Lung (tissue), 12 donors: ENCODE measurements around the gene PTPN14. TPM values are rescaled to one million over a fixed set of nuclear protein-coding genes. Genes with fewer than 3 reads are reported as not detected.

Experiments
- ATAC-seq: fragments of 200-7000 bp; cut with Tn5 transposase; one replicate; pipeline ENCODE4 v1.9.1; 2020; ENCODE audit warnings: moderate number of reproducible peaks; ENCODE audit not compliant: insufficient read depth, low FRiP score
- DNase-seq, 3 donors: peaks; one replicate each; pipeline ENCODE4 v3.0.0-alpha.2; 2013 to 2017
- H3K27ac ChIP-seq, 2 donors: one replicate each; pipeline ENCODE4 v1.5.1; 2013; ENCODE audit warnings: mild to moderate bottlenecking in 2 of 2, moderate library complexity in 2 of 2, control low read depth in 1 of 2, inconsistent platforms in 1 of 2, low read depth in 1 of 2, low read length in 1 of 2
- H3K27me3 ChIP-seq, 3 donors: one replicate each; pipeline ENCODE4 v1.5.1; 2013; ENCODE audit warnings: low read length in 2 of 3; ENCODE audit not compliant: control insufficient read depth in 3 of 3, insufficient read depth in 3 of 3
- H3K36me3 ChIP-seq, 4 donors: one replicate each; pipeline ENCODE4 v1.5.1; 2013; ENCODE audit warnings: low read length in 4 of 4, mild to moderate bottlenecking in 1 of 4, moderate library complexity in 1 of 4; ENCODE audit not compliant: control insufficient read depth in 4 of 4, insufficient read depth in 4 of 4
- H3K4me1 ChIP-seq, 5 donors: one replicate each; pipeline ENCODE4 v1.5.1; 2013; ENCODE audit warnings: low read length in 5 of 5, mild to moderate bottlenecking in 2 of 5, moderate library complexity in 1 of 5; ENCODE audit not compliant: control insufficient read depth in 5 of 5, insufficient read depth in 5 of 5
- H3K4me3 ChIP-seq: one replicate; pipeline ENCODE4 v1.5.1; 2013; ENCODE audit warnings: mild to moderate bottlenecking, control low read depth, moderate library complexity
- H3K9ac ChIP-seq, 2 donors: one replicate each; pipeline ENCODE4 v1.5.1; 2013; ENCODE audit warnings: low read length in 2 of 2, control low read depth in 1 of 2; ENCODE audit not compliant: insufficient read depth in 1 of 2
- H3K9me3 ChIP-seq, 4 donors: one replicate each; pipeline ENCODE4 v1.5.1; 2013; ENCODE audit warnings: low read length in 3 of 4, mild to moderate bottlenecking in 1 of 4, moderate library complexity in 1 of 4; ENCODE audit not compliant: control insufficient read depth in 4 of 4, insufficient read depth in 3 of 4
- WGBS, 2 donors: extraction: QIAGEN DNeasy Blood & Tissue Kit; methylation state at CpG; one replicate each; pipeline ENCODE4 v1.1.7; 2013; 5-methylcytosine and 5-hydroxymethylcytosine counted together
- polyA plus RNA-seq, 2 donors: library from polyadenylated mRNA; stranded (reverse); fragments of 200-250 nt; gene quantifications; one replicate each; pipeline ENCODE4 v1.2.1, GENCODE V29; 2013
- total RNA-seq, 2 donors: library from RNA; depleted of rRNA in 1 of 2; stranded (reverse); fragments of >200 nt in 1 of 2; gene quantifications; one replicate each; pipeline ENCODE4 v1.2.1, GENCODE V29; 2014 to 2021
- TF ChIP-seq, protein P1 (sequence below): IDR thresholded peaks from 2 replicates; pipeline ENCODE4 v1.5.1; 2012; ENCODE audit warnings: mild to moderate bottlenecking; ENCODE audit errors: control extremely low read depth, extremely low read depth
- donor health status: control.
- donor health status: control.
- donor health status: Bipolar disorder and iron deficiency.
- donor health status: healthy.
- donor health status: DM: yes; HTN: yes; CAD: no.

Gene PTPN14
- total and polyA plus RNA-seq, 4 donors, result 4.4 to 43.2 (median 15.2) TPM

DNA sequence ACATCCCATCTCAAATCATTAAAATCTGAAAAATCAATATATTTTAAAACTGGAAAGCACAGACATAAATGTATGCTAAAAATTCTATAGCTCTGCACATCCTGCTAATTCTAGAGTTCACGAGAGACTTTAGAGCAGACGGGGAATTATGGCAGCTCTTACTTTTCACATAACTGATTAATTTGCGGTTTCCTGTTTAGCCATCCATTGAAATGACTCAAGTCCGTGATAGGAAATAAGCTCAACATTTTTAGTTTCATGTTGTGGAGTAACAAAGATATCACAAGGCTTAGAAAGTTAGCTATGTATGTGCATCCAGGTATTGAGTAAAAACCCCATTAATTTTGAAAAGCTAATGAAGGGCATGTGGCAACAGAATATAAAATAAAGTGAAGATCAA lies 147.2 kb downstream of the PTPN14 start:
- H3K9ac ChIP-seq, result no peak overlapping the region
- 52 to 55% methylated on average over 4 of the region's 4 CpGs for WGBS, 2 donors
- H3K4me3 ChIP-seq, result no peak overlapping the region
- H3K9me3 ChIP-seq, result no peaks in the 10 kb centered on the region
- ATAC-seq (no peak), DNase-seq (peak in 1 of 3 donors; percentile 19)
- H3K36me3 ChIP-seq, result peaks cover 0 to 8% (median under 1%) of the 10 kb centered on the region in 4 donors
- TF ChIP-seq, protein P1, sequence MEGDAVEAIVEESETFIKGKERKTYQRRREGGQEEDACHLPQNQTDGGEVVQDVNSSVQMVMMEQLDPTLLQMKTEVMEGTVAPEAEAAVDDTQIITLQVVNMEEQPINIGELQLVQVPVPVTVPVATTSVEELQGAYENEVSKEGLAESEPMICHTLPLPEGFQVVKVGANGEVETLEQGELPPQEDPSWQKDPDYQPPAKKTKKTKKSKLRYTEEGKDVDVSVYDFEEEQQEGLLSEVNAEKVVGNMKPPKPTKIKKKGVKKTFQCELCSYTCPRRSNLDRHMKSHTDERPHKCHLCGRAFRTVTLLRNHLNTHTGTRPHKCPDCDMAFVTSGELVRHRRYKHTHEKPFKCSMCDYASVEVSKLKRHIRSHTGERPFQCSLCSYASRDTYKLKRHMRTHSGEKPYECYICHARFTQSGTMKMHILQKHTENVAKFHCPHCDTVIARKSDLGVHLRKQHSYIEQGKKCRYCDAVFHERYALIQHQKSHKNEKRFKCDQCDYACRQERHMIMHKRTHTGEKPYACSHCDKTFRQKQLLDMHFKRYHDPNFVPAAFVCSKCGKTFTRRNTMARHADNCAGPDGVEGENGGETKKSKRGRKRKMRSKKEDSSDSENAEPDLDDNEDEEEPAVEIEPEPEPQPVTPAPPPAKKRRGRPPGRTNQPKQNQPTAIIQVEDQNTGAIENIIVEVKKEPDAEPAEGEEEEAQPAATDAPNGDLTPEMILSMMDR, result no peak
- H3K4me1 ChIP-seq, result peaks cover 0 to 4% (median 0%) of the 10 kb centered on the region in 5 donors
- H3K27me3 ChIP-seq, result no peaks in the 10 kb centered on the region
- H3K27ac ChIP-seq, result no peak overlapping the region

DNA sequence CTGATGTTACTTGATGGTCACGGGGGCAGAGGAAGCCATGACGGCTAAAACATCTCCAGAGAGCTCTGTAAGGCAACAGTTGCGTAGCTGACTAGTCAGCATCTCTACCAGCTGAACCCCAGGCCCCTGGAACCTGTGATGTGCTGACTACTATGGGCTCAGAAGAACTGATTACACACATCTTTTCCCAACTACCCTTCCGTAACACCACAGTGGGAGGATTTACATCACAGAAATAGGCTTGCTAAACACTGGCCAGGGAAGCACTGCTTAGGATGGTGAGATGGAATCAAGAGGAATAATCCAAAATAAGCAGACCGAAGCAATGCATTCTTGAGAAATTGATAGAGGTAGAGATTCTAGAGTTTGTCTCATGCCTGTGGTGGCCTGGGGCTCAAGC lies 148.0 kb downstream of the PTPN14 start:
- H3K27ac ChIP-seq, result no peak overlapping the region
- no peaks in the 10 kb centered on the region for H3K9me3 ChIP-seq
- peaks cover 0 to 8% (median under 1%) of the 10 kb centered on the region in 4 donors for H3K36me3 ChIP-seq
- TF ChIP-seq, protein P1, result no peak
- ATAC-seq (no peak), DNase-seq (no peak)
- no peaks in the 10 kb centered on the region for H3K27me3 ChIP-seq
- H3K4me3 ChIP-seq, result no peak overlapping the region
- 74 to 77% methylated on average over 5 of the region's 5 CpGs for WGBS, 2 donors
- no peak overlapping the region for H3K9ac ChIP-seq
- H3K4me1 ChIP-seq, result peaks cover 0 to 4% (median 0%) of the 10 kb centered on the region in 5 donors

DNA sequence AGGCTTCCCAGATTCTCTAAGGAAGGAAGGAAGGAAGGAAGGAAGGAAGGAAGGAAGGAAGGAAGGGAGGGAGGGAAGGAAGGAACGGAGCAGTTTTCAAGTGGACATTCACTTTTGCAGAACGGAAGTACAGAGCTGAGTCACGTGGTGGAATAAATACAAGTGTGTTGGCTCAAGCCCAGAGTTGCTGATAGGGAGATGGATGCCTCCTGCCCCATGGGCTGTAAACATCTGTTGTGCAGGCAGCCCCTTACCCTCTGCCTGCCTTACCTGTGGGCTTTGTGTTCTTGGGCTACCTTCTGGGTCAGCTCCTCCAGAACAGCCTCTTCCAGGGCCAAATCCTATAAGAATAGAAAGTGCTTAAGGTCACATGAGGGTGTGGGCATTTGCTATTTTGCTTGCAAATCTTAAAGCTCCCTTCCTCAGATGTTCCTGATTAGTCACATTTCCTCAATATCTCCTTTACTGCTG lies 148.8 kb downstream of the PTPN14 start:
- H3K27me3 ChIP-seq, result no peaks in the 10 kb centered on the region
- peaks cover 0 to 8% (median under 1%) of the 10 kb centered on the region in 4 donors for H3K36me3 ChIP-seq
- no peak overlapping the region for H3K4me3 ChIP-seq
- WGBS, 2 donors, result 16 to 31% methylated on average over 3 of the region's 3 CpGs
- no peak for DNase-seq
- no peaks in the 10 kb centered on the region for H3K9me3 ChIP-seq
- ATAC-seq, result no peak
- TF ChIP-seq, protein P1, result no peak
- no peak overlapping the region for H3K9ac ChIP-seq
- H3K27ac ChIP-seq, result peak overlapping the region in 1 of 2 donors; percentile 11
- H3K4me1 ChIP-seq, result peaks cover 0 to 4% (median 0%) of the 10 kb centered on the region in 5 donors

DNA sequence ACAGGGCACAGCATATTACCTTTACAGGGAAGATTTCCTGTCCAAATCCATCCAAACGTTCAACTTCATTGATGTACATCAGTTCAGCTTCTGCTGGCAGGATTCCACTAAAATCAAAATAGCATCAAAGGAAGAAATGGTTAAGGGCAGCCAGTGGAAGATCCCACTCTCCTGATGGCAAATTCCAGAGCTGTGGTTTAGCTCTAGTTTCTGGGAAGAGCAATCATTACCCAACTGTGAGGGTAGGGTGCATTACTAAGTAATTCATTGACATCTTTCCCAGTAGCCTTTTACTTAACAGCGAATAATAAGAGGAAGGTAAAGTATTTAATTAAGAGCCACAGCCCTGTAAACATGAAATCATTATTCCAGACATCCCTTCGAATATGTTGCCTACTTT lies 149.7 kb downstream of the PTPN14 start:
- H3K9ac ChIP-seq, result no peak overlapping the region
- ATAC-seq, result no peak
- no peaks in the 10 kb centered on the region for H3K9me3 ChIP-seq
- 80 to 87% methylated on average over 3 of the region's 3 CpGs for WGBS, 2 donors
- H3K36me3 ChIP-seq, result peaks cover 0 to 16% (median under 1%) of the 10 kb centered on the region in 4 donors
- no peak overlapping the region for H3K27ac ChIP-seq
- H3K4me3 ChIP-seq, result no peak overlapping the region
- TF ChIP-seq, protein P1, result no peak
- peaks cover 0 to 4% (median 0%) of the 10 kb centered on the region in 5 donors for H3K4me1 ChIP-seq
- no peaks in the 10 kb centered on the region for H3K27me3 ChIP-seq
- DNase-seq, result no peak
